DOHH2 (cell line): ENCODE measurements around the gene EDARADD.

Experiments
- H3F3A ChIP-seq: fragments of 200-600 bp; sonication (generic), shearing (Covaris generic); 2 replicates; pipeline ENCODE4 v1.6.0; 2016; ENCODE audit warnings: antibody characterized with exemption, mild to moderate bottlenecking; ENCODE audit not compliant: control insufficient read depth, insufficient read depth
- H3K27ac ChIP-seq: fragments of 200-600 bp; sonication (generic); 2 replicates; pipeline ENCODE4 v1.5.1; 2014; ENCODE audit warnings: low read depth, mild to moderate bottlenecking, low read length, moderate library complexity
- H3K27me3 ChIP-seq: fragments of 200-600 bp; sonication (generic); 2 replicates; pipeline ENCODE4 v1.6.1; 2014; ENCODE audit warnings: mild to moderate bottlenecking, low read length, mixed read lengths; ENCODE audit not compliant: control insufficient read depth
- H3K36me3 ChIP-seq: fragments of 200-600 bp; sonication (generic); 2 replicates; pipeline ENCODE4 v1.6.1; 2014; ENCODE audit warnings: mild to moderate bottlenecking, low read length, moderate library complexity, mixed read lengths; ENCODE audit not compliant: control insufficient read depth
- H3K4me1 ChIP-seq: fragments of 200-600 bp; sonication (generic); 2 replicates; pipeline ENCODE4 v1.6.1; 2014; ENCODE audit warnings: mild to moderate bottlenecking, low read length, mixed read lengths; ENCODE audit not compliant: control insufficient read depth
- H3K4me2 ChIP-seq: fragments of 200-600 bp; sonication (generic); 2 replicates; pipeline ENCODE4 v1.6.0; 2014; ENCODE audit warnings: mild to moderate bottlenecking, low read length, moderate library complexity
- H3K4me3 ChIP-seq: fragments of 200-600 bp; sonication (generic); 2 replicates; pipeline ENCODE4 v1.5.1; 2014; ENCODE audit warnings: mild to moderate bottlenecking, low read length, mixed read lengths
- H3K79me2 ChIP-seq: fragments of 200-600 bp; sonication (generic); 2 replicates; pipeline ENCODE4 v1.6.1; 2014; ENCODE audit warnings: mild to moderate bottlenecking, low read length, mixed read lengths; ENCODE audit not compliant: control insufficient read depth
- H3K9me2 ChIP-seq: fragments of 200-600 bp; sonication (generic); replicated peaks from 2 replicates; pipeline ENCODE4 v1.6.1; 2014; ENCODE audit warnings: mild to moderate bottlenecking, low read length, mixed read lengths; ENCODE audit not compliant: control insufficient read depth
- H3K9me3 ChIP-seq: fragments of 200-600 bp; sonication (generic); 2 replicates; pipeline ENCODE4 v1.6.1; 2014; ENCODE audit warnings: antibody characterized with exemption, low read length, mixed read lengths; ENCODE audit not compliant: control insufficient read depth, insufficient read depth
- H4K20me1 ChIP-seq: fragments of 200-600 bp; sonication (generic); 2 replicates; pipeline ENCODE4 v1.6.0; 2014; ENCODE audit warnings: low read depth, mild to moderate bottlenecking, antibody characterized with exemption, low read length, moderate library complexity; ENCODE audit not compliant: control insufficient read depth, insufficient read depth
- CTCF ChIP-seq: fragments of 200-600 bp; sonication (generic); IDR thresholded peaks from one replicate; pipeline ENCODE4 v1.5.1; 2014; ENCODE audit warnings: antibody characterized with exemption, mild to moderate bottlenecking, low read depth, low read length; ENCODE audit not compliant: poor library complexity, severe bottlenecking
- EZH2phosphoT487 ChIP-seq: fragments of 200-600 bp; sonication (generic); IDR thresholded peaks from 2 replicates; pipeline ENCODE4 v1.6.1; 2017; ENCODE audit warnings: borderline replicate concordance, mild to moderate bottlenecking, antibody characterized with exemption, low read length, moderate library complexity, mixed read lengths

EDARADD gene

GRCh38 chr1:236471096-236471495, 77.0 kb downstream of the EDARADD start:
- no peaks in the 10 kb centered on the region for H3K9me3 ChIP-seq
- H3K4me3 ChIP-seq, result no peak overlapping the region
- no peaks in the 10 kb centered on the region for H3K79me2 ChIP-seq
- no peaks in the 10 kb centered on the region for H3F3A ChIP-seq
- no peak overlapping the region for H3K4me2 ChIP-seq
- H3K27me3 ChIP-seq, result peaks cover 9% of the 10 kb centered on the region
- H3K4me1 ChIP-seq, result no peaks in the 10 kb centered on the region
- no peak overlapping the region for H3K27ac ChIP-seq
- H3K36me3 ChIP-seq, result no peaks in the 10 kb centered on the region
- no peaks in the 10 kb centered on the region for H4K20me1 ChIP-seq
- no peak for TF ChIP-seq CTCF
- no peak for TF ChIP-seq EZH2phosphoT487
- no peaks in the 10 kb centered on the region for H3K9me2 ChIP-seq

- no peaks in the 10 kb centered on the region for H3K36me3 ChIP-seq
- H3K27me3 ChIP-seq, result peaks cover 5% of the 10 kb centered on the region
- no peaks in the 10 kb centered on the region for H3K79me2 ChIP-seq
- TF ChIP-seq EZH2phosphoT487 (no peak), CTCF (no peak)
- no peaks in the 10 kb centered on the region for H3K9me3 ChIP-seq
- no peak overlapping the region for H3K4me2 ChIP-seq
- no peaks in the 10 kb centered on the region for H3F3A ChIP-seq
- no peaks in the 10 kb centered on the region for H4K20me1 ChIP-seq
- H3K27ac ChIP-seq, result no peak overlapping the region
- no peak overlapping the region for H3K4me3 ChIP-seq
- H3K4me1 ChIP-seq, result no peaks in the 10 kb centered on the region
- H3K9me2 ChIP-seq, result no peaks in the 10 kb centered on the region
Observed at GRCh38 chr1:236471653-236472052, 77.6 kb downstream of the EDARADD start.

- H3K9me2 ChIP-seq, result no peaks in the 10 kb centered on the region
- no peaks in the 10 kb centered on the region for H3K4me1 ChIP-seq
- H3F3A ChIP-seq, result no peaks in the 10 kb centered on the region
- H3K9me3 ChIP-seq, result no peaks in the 10 kb centered on the region
- H3K36me3 ChIP-seq, result no peaks in the 10 kb centered on the region
- H3K4me3 ChIP-seq, result no peak overlapping the region
- TF ChIP-seq CTCF (no peak), EZH2phosphoT487 (no peak)
- H4K20me1 ChIP-seq, result no peaks in the 10 kb centered on the region
- H3K27me3 ChIP-seq, result peaks cover 3% of the 10 kb centered on the region
- no peak overlapping the region for H3K27ac ChIP-seq
- no peak overlapping the region for H3K4me2 ChIP-seq
- no peaks in the 10 kb centered on the region for H3K79me2 ChIP-seq
Observed at GRCh38 chr1:236472850-236473788, 79.0 kb downstream of the EDARADD start.
